ENCODE measurements around the gene DTNB.

Gene DTNB

DNA sequence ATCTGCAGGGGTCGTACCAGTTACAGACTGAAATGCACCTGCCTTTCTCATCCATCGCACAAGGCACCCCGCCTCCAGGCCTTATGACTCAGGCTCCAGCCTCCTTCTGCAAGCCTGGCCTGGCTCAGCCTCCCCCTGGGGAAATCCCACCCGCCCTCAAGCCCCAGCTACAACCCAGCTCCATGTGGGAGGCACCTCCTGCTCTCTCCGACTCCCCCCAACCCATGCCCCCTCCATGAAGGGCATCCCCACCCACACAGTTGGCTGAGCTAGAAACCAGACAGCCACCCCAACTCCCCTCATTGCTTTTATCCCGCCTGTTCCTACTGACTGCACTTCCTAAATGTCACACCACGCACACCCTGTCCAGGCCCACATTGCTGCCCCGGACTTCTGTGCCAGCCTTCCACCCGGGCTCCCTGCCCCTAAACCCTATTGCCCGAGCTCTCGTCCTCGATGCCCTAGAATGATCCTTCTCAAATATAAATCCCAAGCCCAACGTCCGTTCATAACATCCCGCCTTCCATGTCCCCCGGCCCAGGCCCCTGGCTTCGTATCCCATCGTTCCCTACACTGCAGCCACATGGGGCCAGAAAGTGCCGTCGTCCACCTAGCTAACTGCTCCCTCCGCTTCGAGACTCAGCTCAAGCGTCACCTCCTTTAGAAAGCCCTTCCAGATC is 341.6 kb downstream of the DTNB start:
- TF ChIP-seq, protein P1, sequence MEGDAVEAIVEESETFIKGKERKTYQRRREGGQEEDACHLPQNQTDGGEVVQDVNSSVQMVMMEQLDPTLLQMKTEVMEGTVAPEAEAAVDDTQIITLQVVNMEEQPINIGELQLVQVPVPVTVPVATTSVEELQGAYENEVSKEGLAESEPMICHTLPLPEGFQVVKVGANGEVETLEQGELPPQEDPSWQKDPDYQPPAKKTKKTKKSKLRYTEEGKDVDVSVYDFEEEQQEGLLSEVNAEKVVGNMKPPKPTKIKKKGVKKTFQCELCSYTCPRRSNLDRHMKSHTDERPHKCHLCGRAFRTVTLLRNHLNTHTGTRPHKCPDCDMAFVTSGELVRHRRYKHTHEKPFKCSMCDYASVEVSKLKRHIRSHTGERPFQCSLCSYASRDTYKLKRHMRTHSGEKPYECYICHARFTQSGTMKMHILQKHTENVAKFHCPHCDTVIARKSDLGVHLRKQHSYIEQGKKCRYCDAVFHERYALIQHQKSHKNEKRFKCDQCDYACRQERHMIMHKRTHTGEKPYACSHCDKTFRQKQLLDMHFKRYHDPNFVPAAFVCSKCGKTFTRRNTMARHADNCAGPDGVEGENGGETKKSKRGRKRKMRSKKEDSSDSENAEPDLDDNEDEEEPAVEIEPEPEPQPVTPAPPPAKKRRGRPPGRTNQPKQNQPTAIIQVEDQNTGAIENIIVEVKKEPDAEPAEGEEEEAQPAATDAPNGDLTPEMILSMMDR (IDR thresholded peaks at IDR 0.05; ENCODE audit: borderline replicate concordance, control extremely low read depth, extremely low read depth, insufficient read depth, missing control alignments): no peak
- in situ Hi-C loops (cut with MboI; ENCODE audit: low sequenced_read_pairs, unreplicated experiment): no loop called here
- DNase-seq (ENCODE audit: low spot score): peak; percentile 65

DNA sequence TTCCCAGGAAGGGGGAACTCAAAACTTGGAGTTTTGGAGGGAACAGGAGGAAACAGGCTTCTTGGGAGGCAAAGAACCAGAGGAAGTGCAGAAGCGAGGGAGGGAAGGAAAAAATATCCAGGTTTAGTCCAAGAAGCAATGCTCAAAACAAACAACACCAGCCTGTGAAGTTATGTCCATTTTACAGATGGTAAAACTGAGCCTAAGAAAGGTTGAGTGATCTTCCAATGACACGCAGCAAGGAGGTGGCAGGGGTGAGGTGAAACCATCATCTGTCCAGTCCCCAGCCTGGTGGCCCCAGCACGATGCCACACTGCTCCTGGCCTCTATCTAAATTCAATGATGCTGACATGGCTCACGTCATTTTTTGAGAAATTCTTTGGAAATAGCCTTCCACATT is 342.4 kb downstream of the DTNB start:
- in situ Hi-C loops (cut with MboI; ENCODE audit: low sequenced_read_pairs, unreplicated experiment): no loop called here
- TF ChIP-seq, protein P1 (IDR thresholded peaks at IDR 0.05; ENCODE audit: borderline replicate concordance, control extremely low read depth, extremely low read depth, insufficient read depth, missing control alignments): no peak
- DNase-seq (ENCODE audit: low spot score): no peak

DNA sequence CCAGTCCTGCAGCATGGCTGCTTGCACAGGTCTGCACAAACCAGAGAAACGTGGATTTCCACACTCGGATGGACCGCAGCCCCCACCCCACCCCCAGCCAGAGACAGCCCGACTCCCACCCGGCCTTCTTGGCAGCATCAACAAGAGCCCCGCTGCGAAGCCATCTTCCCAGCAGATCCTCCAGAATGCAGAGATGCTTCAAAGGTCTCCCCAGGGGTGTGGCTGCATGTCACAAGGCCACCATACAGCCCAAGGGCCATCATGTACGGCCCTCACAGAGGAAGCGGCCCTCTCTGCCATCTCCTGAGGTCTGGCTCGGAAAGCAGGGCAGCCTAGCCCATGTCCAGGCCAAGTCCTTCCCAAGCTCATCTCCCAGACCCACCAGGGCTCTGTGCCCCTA is 343.1 kb downstream of the DTNB start:
- no peak for DNase-seq (ENCODE audit: low spot score)
- TF ChIP-seq, protein P1 (IDR thresholded peaks at IDR 0.05; ENCODE audit: borderline replicate concordance, control extremely low read depth, extremely low read depth, insufficient read depth, missing control alignments): no peak
- in situ Hi-C loops (cut with MboI; ENCODE audit: low sequenced_read_pairs, unreplicated experiment): no loop called here

DNA sequence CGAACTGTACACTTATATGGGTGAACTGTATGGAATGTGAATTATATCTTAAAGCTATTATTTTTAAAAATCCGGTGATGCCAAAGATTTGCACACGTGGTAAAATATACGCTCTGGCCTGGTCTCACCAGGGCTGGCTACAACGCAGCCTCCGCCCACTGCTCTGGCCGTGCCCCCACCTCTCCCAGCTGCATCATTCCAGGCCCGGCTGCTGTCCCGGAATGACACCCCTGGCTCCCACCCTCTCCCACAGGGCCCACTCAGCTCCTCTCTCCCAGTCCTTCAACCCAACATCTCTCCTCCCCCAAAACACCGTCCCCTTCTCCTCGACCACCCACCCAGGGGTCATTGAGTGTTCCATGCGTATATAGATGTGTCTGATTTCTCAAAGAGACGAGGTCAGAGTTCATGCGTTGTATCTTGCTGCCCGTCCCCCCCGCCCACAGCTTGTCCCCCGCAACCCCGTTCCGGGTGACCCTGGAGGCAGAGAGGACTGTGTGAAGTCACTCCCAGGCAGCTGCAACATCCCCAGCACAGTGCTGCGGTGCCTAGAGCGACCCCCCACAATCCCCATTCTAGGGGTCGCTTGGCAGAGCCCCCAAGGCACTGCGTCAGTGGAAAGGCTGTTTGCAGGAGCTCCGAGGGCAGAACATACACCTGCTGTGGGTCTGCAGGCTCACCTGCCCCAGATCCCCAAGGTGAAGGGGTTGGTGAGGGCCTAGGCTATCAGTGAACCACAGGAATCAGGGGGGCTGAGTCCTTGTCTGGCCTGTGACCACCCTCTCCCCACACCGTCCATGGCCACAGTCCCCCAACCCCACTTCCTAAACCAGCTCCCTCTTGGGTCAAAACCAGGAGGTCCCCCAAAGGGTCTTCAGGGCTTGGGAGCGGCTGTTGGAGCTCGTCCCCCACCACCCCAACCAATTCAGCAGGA is 345.0 kb downstream of the DTNB start:
- no peak for DNase-seq (ENCODE audit: low spot score)
- in situ Hi-C loops (cut with MboI; ENCODE audit: low sequenced_read_pairs, unreplicated experiment): no loop called here
- TF ChIP-seq, protein P1 (IDR thresholded peaks at IDR 0.05; ENCODE audit: borderline replicate concordance, control extremely low read depth, extremely low read depth, insufficient read depth, missing control alignments): no peak
